ENCODE data around the gene KCNQ1. TPM values are rescaled to one million over a fixed set of nuclear protein-coding genes. Genes with fewer than 3 reads are reported as not detected.

Gene KCNQ1
- total RNA-seq, 2 experiments from 2014 or later, result 10.7 to 10.8 TPM

DNA sequence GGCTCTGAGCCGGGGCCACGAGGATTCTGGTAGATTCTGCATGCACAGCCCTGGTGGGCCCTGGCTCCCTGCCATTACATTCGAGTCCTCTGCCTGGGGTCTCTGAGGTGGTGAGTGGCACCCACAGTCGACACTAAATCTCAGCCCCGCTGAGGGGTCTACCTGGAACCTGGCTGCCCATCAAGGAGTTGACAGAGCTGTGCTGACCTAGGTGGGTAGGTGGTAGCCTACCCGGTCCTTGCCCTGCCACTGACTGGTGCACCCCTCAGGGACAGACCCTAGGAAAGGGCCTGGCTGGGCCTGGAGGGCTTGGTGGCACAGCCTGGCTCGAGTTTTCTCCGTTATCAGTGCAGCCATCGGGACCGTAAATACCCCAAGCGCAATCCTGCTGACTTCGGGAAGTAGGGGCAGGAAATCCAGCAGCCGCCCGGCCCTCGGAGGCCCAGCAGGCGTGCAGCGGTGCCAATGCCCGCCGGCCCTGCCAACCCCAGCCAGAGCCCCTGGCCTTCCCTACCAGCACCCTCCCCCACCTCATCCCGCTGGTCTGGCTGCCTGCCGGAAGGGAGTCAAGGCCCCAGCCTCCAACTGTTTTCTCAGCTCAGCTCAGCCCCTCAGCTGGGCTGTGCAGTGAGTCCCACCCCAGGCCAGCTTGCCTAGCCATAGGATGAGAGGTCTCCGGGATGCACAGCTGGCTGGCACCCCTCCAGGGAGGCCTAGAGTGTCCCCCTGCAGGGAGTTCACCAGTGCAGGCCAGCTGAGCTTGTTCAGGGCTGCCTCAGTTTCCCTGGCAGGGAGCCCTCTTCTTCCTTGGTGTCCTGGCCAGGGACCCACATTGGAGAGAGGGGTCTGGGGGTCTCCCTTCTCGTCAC, 335.4 kb downstream of the KCNQ1 start:
- ChIA-PET CTCF (no interaction called here), POLR2A (no interaction called here)
- H3K36me3 Mint-ChIP-seq, result no peaks in the 10 kb centered on the region
- H3K9me3 Mint-ChIP-seq, result no peaks in the 10 kb centered on the region
- H3K4me1 Mint-ChIP-seq (ENCODE audit: low read depth), result no peaks in the 10 kb centered on the region
- intact Hi-C loops (cut with micrococcal nuclease), result no loop called here
- no peaks in the 10 kb centered on the region for H3K27me3 Mint-ChIP-seq
- no peak overlapping the region for H3K27ac Mint-ChIP-seq
- no peak overlapping the region for H3K4me3 Mint-ChIP-seq
- DNase-seq, result peak; percentile 5

DNA sequence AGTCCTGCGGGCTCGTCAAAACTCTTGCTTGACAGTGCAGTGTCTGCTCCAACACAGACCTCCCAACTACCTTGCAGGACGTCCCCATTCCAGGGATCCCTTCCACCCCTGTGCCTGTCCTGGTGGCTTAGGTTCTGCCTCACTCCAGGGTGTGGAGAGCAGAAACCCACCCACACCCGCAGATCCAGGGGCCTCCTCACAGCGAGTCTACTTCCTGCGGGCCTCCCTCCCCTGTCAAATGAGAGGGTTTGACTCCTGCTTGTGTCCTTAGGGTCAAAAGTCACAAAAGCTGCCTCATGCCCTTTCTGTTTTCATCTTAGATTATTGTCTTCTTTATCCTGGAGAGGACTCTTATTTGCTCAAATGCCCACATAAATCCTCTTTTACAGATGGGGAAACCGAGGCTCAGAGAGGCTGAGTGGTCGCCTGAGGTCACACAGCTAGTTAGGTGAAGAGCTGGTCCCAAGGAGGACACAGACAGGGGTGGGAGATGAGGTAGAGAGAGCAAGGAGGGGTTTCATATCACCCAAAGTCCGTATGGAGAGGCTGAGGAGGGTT, 336.1 kb downstream of the KCNQ1 start:
- no peaks in the 10 kb centered on the region for H3K36me3 Mint-ChIP-seq
- CTCF ChIA-PET, result no interaction called here

DNA sequence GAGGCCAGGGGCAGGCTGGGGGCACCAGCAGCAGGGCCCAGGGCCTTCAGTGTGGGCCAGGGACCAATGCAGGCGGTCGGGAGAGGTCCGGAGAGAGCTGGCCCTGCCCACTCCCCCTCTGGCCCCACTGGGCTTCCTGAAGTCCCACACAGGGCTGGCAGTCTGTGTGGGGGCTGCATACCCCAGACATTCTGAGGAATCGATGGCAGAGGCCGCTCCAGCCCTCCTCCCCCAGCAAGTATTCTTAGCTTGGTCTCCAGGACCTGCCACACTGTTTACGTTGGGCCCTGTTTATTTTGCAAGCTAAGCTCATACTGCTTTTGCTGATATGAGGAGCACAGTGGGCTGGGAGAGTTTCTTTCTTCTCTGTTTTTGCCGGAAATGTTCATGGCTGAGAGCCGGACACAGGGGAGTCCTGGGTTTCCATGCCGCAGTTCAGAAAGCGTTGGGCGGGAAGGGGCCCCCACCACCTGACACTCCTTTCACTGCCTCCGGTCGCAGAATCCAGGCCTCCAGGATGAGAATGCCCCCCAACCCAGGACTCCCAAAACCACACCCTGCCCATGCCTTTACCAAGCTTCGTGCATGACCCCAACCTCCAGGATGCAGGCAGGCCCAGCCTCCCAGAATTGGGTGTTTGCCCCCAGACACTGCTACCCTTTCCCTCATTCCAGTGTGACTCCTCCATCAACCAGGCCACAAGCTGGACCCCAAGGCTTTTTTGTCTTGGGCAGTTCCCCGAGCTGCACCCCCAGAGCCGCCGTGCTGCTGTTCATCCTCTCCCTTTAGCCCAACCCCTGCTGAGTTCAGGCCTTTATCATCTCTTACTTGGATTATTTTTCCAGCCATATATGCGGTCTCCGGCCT, 336.8 kb downstream of the KCNQ1 start:
- H3K27ac Mint-ChIP-seq, result no peak overlapping the region
- ChIA-PET POLR2A (no interaction called here), CTCF (no interaction called here)
- no peaks in the 10 kb centered on the region for H3K9me3 Mint-ChIP-seq
- H3K27me3 Mint-ChIP-seq, result no peaks in the 10 kb centered on the region
- intact Hi-C loops (cut with micrococcal nuclease), result no loop called here
- no peaks in the 10 kb centered on the region for H3K36me3 Mint-ChIP-seq
- no peaks in the 10 kb centered on the region for H3K4me1 Mint-ChIP-seq (ENCODE audit: low read depth)
- DNase-seq, result peak; percentile 3
- H3K4me3 Mint-ChIP-seq, result no peak overlapping the region

More for the DNA sequence above, 336.1 kb downstream of the KCNQ1 start:
- Mint-ChIP-seq H3K4me1 (ENCODE audit: low read depth) (no peaks in the 10 kb centered on the region), H3K9me3 (no peaks in the 10 kb centered on the region), H3K27ac (no peak overlapping the region), H3K4me3 (no peak overlapping the region), H3K27me3 (no peaks in the 10 kb centered on the region)
- intact Hi-C loops (cut with micrococcal nuclease), result no loop called here
- POLR2A ChIA-PET, result no interaction called here
- peak; percentile 5 for DNase-seq

DNA sequence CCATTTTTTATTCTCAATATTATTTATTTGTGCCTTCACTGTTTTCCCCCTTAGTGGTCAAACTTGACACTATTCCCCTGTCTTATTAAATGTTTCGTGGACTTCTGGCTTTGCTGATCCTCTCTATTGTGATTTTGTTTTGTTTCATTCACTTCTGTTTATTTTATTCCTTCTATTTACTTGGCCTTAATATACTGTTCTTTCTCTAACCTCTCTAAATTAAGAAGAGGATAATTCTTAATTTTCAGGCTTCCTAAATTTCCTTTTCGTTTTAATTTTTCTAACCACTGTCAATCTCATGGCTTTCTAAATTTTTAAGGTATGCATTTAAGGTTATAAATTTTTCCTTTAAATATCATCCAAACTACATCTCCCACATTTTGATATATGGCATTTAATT, 338.0 kb downstream of the KCNQ1 start:
- Mint-ChIP-seq H3K27ac (no peak overlapping the region), H3K27me3 (no peaks in the 10 kb centered on the region), H3K36me3 (no peaks in the 10 kb centered on the region), H3K9me3 (no peaks in the 10 kb centered on the region), H3K4me3 (no peak overlapping the region), H3K4me1 (ENCODE audit: low read depth) (no peaks in the 10 kb centered on the region)
- DNase-seq, result no peak
- ChIA-PET POLR2A (no interaction called here), CTCF (no interaction called here)
- intact Hi-C loops (cut with micrococcal nuclease), result no loop called here

DNA sequence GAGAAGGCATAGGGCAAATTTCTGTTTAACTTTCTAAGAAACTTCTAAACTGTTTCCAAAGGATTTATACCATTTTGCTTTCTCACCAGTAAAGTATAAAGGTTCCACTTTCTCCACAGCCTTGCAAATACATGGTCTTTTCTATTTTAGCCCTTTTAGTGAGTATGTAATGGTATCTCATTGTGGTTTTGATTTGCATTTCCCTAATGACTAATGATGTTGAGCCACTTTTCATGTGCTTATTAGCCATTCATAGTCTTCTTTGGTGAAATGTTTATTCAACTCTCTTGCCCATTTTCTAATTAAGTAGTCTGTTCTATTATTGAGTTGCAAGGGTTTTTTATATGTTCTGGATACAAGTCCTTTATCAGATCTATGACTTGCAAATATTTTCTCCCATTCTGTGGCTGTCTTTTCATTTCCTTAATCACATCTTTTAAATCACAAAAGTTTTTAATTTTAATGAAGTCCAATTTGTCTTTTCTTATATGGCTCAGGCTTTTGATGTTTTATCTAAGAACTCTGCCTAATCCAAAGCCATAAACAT, 338.8 kb downstream of the KCNQ1 start:
- POLR2A ChIA-PET, result no interaction called here
- H3K36me3 Mint-ChIP-seq, result no peaks in the 10 kb centered on the region
- no peak overlapping the region for H3K27ac Mint-ChIP-seq
- H3K4me3 Mint-ChIP-seq, result no peak overlapping the region
- no peaks in the 10 kb centered on the region for H3K4me1 Mint-ChIP-seq (ENCODE audit: low read depth)
- DNase-seq, result no peak
- H3K27me3 Mint-ChIP-seq, result no peaks in the 10 kb centered on the region
- intact Hi-C loops (cut with micrococcal nuclease), result no loop called here
- CTCF ChIA-PET, result no interaction called here
- H3K9me3 Mint-ChIP-seq, result no peaks in the 10 kb centered on the region

DNA sequence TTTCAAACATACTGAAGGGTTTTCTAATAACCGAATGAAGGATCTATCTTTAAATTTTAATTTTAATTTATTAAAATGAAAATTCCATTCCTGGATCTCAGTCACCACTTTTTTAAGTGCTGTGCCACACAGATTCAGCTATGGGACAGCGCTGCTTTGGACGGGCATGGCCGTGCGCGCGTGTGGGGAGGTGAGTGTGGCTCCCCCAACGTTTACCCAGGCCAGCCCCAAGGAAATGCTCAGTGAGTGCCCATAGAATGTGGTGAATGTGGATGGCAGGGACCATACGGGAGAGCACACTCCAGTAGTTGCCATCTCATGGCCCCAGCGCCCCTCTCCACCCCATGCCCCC, 343.0 kb downstream of the KCNQ1 start:
- ChIA-PET CTCF (no interaction called here), POLR2A (no interaction called here)
- Mint-ChIP-seq H3K4me1 (ENCODE audit: low read depth) (peaks cover 7% of the 10 kb centered on the region), H3K27me3 (no peaks in the 10 kb centered on the region), H3K36me3 (peaks cover 2% of the 10 kb centered on the region), H3K9me3 (no peaks in the 10 kb centered on the region), H3K4me3 (no peak overlapping the region), H3K27ac (no peak overlapping the region)
- DNase-seq, result no peak
- intact Hi-C loops (cut with micrococcal nuclease), result no loop called here

DNA sequence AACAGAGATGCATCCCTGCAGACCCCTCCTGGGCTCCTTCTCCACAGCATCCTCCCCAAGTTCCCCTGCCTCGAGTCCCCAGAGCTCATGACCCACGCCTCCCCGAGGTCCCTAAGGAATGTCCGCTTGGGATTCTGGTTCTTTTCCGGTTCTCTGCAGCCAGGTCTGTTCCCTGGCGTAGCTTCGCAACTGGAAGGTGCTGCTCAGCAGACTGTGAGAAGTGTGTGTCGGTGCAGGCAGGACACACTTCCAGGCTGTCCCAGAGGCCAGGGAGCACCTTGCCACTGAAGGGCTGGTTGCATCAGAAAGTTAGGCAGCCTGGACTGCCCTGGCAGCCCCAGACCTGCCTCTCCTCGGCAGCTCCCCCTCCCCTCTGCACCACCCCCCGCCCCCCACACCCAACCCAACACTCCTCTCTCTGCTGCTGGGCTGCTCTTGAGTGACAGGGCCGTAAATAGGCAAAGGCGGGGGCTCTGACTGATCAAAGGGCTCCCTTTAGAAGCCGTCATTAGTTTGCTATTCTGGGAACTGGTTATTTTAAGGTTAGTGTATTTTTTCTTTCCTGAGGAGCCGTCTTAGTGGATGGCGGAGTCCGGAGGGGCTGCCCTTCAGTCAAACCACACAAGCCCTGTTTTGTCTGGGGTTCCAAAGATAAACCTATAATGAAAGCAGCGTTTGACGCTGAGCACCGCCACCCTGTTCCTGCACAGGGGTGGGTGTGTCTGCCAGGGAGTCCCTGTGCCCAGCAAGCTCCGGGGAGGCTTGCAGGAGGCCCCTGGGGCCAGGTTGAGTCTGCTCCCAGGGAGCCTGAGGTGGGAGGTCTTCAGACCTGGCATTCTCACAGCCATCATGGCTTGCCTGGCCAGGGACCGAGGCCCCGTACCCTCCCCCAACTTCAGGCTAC, 343.6 kb downstream of the KCNQ1 start:
- Mint-ChIP-seq H3K27me3 (no peaks in the 10 kb centered on the region), H3K9me3 (no peaks in the 10 kb centered on the region), H3K36me3 (peaks cover 2% of the 10 kb centered on the region), H3K4me3 (no peak overlapping the region), H3K4me1 (ENCODE audit: low read depth) (peaks cover 7% of the 10 kb centered on the region), H3K27ac (no peak overlapping the region)
- ChIA-PET POLR2A (no interaction called here), CTCF (no interaction called here)
- DNase-seq, result peak; percentile 3
- intact Hi-C loops (cut with micrococcal nuclease), result no loop called here

DNA sequence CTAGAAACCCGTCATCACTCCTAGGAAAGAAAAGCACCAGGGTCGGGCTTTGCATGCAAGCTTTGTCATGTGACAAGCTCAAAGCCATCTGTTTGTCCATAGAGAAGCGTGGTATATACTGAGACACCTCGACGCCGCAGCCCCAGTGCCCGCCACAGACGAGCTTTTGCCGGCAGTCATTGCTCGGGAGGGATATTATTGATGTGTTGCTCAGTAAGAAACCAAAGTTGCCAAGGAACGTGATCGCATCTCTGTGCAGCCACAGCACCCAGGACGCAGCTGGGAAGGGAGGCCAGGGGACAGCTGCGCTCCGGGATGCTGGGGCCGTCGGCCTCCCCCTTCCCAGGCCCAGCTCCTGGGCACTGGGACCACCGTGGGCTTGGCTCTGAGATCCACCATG, 344.5 kb downstream of the KCNQ1 start:
- Mint-ChIP-seq H3K27ac (no peak overlapping the region), H3K9me3 (no peaks in the 10 kb centered on the region), H3K27me3 (no peaks in the 10 kb centered on the region), H3K4me3 (no peak overlapping the region), H3K4me1 (ENCODE audit: low read depth) (peaks cover 7% of the 10 kb centered on the region), H3K36me3 (peaks cover 2% of the 10 kb centered on the region)
- peak; percentile 5 for DNase-seq
- intact Hi-C loops (cut with micrococcal nuclease), result no loop called here
- POLR2A ChIA-PET, result no interaction called here
- CTCF ChIA-PET, result no interaction called here

DNA sequence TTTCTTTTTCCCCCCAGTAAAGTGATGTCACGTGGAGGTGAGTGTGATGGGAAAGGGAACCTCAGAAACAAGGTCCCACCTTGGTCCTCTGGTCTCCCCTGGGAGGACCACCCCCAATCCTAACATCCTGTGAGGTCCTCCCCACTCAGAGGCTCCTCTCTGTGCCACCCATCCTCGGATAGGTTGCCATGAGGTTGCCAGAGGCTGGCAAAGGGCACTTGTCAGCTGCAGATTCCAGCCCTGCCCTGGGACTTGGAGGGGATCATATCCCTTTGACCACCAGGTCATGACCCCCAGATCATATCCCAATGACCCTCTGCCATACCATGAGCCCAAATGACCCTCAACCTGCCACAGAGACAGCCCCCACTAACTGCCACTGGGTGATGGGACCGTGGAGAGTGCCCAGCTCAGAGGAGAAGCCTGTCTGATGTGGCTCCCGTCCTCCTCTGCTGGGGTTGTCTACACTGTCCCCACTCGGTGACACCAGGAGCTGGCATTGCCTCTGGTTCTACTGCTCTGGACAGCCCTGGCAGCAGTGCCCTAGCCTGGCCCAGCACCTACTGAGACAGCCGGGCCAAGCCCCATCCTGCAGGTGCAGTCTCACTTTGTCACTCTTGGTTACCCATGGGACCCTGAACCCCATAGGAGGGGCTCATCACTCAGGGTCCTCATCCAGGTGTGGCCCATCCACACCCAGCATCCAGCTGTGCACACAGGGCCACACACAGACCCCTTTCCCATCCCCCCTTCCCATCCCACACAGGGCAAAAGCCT, 345.2 kb downstream of the KCNQ1 start:
- intact Hi-C loops (cut with micrococcal nuclease), result no loop called here
- H3K27ac Mint-ChIP-seq, result no peak overlapping the region
- H3K27me3 Mint-ChIP-seq, result no peaks in the 10 kb centered on the region
- no peaks in the 10 kb centered on the region for H3K9me3 Mint-ChIP-seq
- H3K4me3 Mint-ChIP-seq, result no peak overlapping the region
- H3K36me3 Mint-ChIP-seq, result peaks cover 2% of the 10 kb centered on the region
- H3K4me1 Mint-ChIP-seq (ENCODE audit: low read depth), result peaks cover 7% of the 10 kb centered on the region
- DNase-seq, result peak; percentile 7
- CTCF ChIA-PET, result no interaction called here
- POLR2A ChIA-PET, result no interaction called here

DNA sequence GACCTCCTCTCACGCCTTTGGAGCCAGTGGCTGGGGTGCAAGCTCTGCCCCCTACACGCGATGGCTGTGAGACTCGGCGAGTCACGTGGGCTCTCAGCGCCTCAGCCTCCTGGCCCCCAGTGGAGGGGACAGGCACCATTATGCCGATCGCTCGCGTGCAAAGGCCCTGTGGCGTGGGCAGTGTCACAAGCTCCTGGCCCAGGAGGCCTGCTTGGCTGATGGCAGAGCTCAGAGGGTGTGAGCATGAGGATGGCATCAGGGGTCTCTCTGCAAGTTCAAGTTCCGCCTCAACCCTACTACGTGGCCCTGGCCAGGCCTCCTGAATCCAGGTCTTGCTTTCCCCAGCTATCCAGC, 345.7 kb downstream of the KCNQ1 start:
- Mint-ChIP-seq H3K9me3 (no peaks in the 10 kb centered on the region), H3K36me3 (peaks cover 2% of the 10 kb centered on the region), H3K27me3 (no peaks in the 10 kb centered on the region), H3K4me1 (ENCODE audit: low read depth) (peaks cover 7% of the 10 kb centered on the region), H3K27ac (no peak overlapping the region), H3K4me3 (no peak overlapping the region)
- POLR2A ChIA-PET, result no interaction called here
- intact Hi-C loops (cut with micrococcal nuclease), result no loop called here
- DNase-seq, result no peak
- CTCF ChIA-PET, result no interaction called here

DNA sequence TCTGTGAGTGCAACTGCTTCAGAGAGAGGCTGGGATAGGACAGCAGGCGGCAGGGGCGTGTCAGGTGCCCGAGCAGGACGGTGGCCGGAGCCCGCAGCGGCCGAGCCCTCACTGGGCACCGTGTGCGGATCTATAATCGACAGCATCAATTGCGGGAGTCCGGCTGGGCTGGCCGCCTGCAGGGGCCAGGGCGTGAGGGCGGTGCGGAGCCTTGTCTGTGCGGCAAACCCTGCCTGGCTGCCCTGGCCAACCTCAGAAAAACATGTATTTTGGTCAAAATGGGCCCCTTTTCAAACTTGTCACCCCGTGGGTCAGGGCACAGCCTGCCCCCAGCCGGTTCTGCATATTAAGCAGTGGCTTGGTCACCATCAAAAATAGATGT, 346.3 kb downstream of the KCNQ1 start:
- Mint-ChIP-seq H3K27ac (no peak overlapping the region), H3K36me3 (peaks cover 2% of the 10 kb centered on the region), H3K4me3 (no peak overlapping the region), H3K27me3 (no peaks in the 10 kb centered on the region), H3K9me3 (no peaks in the 10 kb centered on the region), H3K4me1 (ENCODE audit: low read depth) (peaks cover 7% of the 10 kb centered on the region)
- intact Hi-C loops (cut with micrococcal nuclease), result no loop called here
- CTCF ChIA-PET, result no interaction called here
- no peak for DNase-seq
- POLR2A ChIA-PET, result no interaction called here

Data from activated CD4-positive, alpha-beta memory T cell treated with anti-CD3 and anti-CD28 coated beads for 36 hours (primary cell).